ENCODE results near the gene FUOM.

FUOM gene

DNA sequence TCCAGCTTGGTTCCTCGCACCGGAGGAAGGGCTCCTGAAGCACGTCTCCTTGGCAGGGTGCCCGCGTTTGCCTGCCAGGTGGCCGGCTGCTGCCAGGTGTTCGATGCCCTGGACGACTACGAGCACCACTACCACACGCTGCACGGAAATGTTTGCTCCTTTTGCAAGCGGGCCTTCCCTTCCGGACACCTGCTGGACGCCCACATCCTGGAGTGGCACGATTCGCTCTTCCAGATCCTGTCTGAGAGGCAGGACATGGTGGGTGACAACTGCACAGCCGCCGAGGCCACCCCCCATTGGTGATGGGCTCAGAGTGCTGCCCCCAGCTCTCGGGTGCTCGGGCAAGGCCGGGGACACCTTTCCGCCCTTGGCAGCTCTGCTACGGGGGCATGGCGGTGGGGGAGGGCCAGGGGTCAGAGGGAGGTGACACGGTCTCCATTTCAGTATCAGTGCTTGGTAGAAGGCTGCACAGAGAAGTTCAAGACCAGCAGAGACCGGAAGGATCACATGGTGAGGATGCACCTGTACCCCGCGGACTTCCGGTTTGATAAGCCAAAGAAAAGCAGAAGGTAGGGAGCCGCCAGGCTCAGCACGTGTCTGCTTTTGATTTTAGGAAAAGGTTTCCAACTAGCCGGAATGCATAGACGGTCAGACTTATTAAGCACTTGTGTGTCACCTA, 48.0 kb downstream of the FUOM start:
- DNase-seq, result no peak

- DNase-seq, result peak; percentile 65
Measured at GRCh38 chr10:133309100-133309719, 48.6 kb downstream of the FUOM start.

DNA sequence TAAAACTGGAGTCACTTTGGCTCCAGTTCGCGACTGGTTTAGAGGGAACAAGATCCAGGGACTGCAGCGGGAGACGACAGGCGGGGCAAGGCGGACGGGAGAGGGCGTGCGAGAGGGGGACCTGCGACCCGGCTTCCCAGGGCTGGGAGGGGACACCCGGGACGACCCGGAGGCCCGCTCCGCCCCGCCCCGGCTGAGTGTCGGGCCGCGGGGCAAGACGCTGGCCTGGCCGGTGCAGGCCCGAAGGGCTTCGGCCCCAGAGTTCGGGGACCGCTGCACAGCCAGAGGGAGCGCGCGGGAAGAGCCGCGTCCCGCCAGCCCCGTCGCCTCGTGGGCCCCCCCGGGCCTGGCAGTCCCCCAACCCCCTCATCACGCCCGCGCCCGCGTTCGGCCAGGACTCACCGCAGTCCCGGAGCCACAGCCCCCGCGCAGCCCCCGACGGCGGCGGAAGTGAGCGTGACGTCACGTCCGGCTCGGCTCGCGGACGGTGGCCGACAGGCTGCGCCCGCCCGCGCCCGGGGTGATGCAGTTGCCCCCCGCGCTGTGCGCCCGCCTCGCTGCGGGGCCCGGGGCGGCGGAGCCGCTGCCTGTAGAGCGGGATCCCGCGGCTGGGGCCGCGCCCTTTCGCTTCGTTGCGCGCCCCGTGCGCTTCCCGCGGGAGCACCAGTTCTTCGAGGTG, 49.3 kb downstream of the FUOM start, which contains the start of the genes TUBGCP2 and ZNF511:
Gene TUBGCP2, minus strand, starts transcription at position 452 of the 679 bp plus-strand sequence. CDS start 5,931 bp downstream, outside the sequence.
Gene ZNF511, plus strand, starts transcription at position 494 of the 679 bp plus-strand sequence. Its CDS starts 30 bp downstream, at position 524.
- peak; percentile 65 for DNase-seq

- DNase-seq, result peak; percentile 49
Measured at GRCh38 chr10:133307776-133308420, 49.9 kb downstream of the FUOM start.

- no peak for DNase-seq
Measured at GRCh38 chr10:133306941-133307379, 50.9 kb downstream of the FUOM start.

GRCh38 chr10:133306097-133306476, 51.7 kb downstream of the FUOM start:
- DNase-seq, result no peak
